NCI-H1417 treated with DMSO at 0.1 percent for 48 hours (cell line): Measurements from ENCODE around the gene HPS6.
"Not testable (repeated sequence)": the region's sequence is repeated elsewhere in the genome, so short reads cannot be mapped to it uniquely, and the experiment has no call there.

Experiments
- DNase-seq: peaks from one replicate; lab custom pipeline; 2025; lab: John Stamatoyannopoulos, UW

HPS6 gene

GRCh38 chr10:102064868-102065560, at the start of gene HPS6:
Gene HPS6 (plus strand): TSS chr10:102065349. CDS start chr10:102065475, 126 bp downstream.
- DNase-seq: no peak

- no peak for DNase-seq
Observed at GRCh38 chr10:102016416-102016815, 48.7 kb upstream of the HPS6 start.

GRCh38 chr10:102017295-102017694, 47.9 kb upstream of the HPS6 start:
- DNase-seq: no peak

GRCh38 chr10:102020938-102021337, 44.2 kb upstream of the HPS6 start:
- DNase-seq: no peak

- no peak for DNase-seq
Observed at GRCh38 chr10:102024799-102025198, 40.4 kb upstream of the HPS6 start.

GRCh38 chr10:102027261-102027660, 37.9 kb upstream of the HPS6 start:
- DNase-seq: no peak

- DNase-seq: no peak
Observed at GRCh38 chr10:102033787-102034186, 31.4 kb upstream of the HPS6 start.

- not testable (repeated sequence) for DNase-seq
Observed at GRCh38 chr10:102035807-102036206, 29.3 kb upstream of the HPS6 start.

- DNase-seq: no peak
Observed at GRCh38 chr10:102038410-102038809, 26.7 kb upstream of the HPS6 start.

- no peak for DNase-seq
Observed at GRCh38 chr10:102040305-102041050, 24.7 kb upstream of the HPS6 start.

GRCh38 chr10:102045292-102045691, 19.9 kb upstream of the HPS6 start:
- no peak for DNase-seq

GRCh38 chr10:102046095-102046494, 19.1 kb upstream of the HPS6 start:
- no peak for DNase-seq

GRCh38 chr10:102054881-102055646, 10.1 kb upstream of the HPS6 start:
- not testable (repeated sequence) for DNase-seq

- peak; percentile 50 for DNase-seq
Observed at GRCh38 chr10:102055647-102056419, 9.3 kb upstream of the HPS6 start, which contains the start of gene ARMH3. Gene ARMH3 (minus strand): TSS chr10:102056173. CDS start chr10:102040114, 16,059 bp downstream.

- DNase-seq: no peak
Observed at GRCh38 chr10:102059987-102060386, 5.2 kb upstream of the HPS6 start.

GRCh38 chr10:102064503-102064867, 664 bp upstream of the HPS6 start:
- DNase-seq: no peak

GRCh38 chr10:102065561-102066398, 631 bp downstream of the HPS6 start:
- DNase-seq: no peak

- DNase-seq: no peak
Observed at GRCh38 chr10:102066399-102067088, 1.4 kb downstream of the HPS6 start.

- no peak for DNase-seq
Observed at GRCh38 chr10:102067091-102067916, 2.2 kb downstream of the HPS6 start.
